AG09309 (cell line): ENCODE measurements around the gene ITPK1.

Source experiments
- DNase-seq: peaks from one replicate; pipeline ENCODE4 v3.0.0-alpha.2; 2010; ENCODE audit warnings: low read depth
- H3K4me3 ChIP-seq: 2 replicates; pipeline ENCODE4 v1.5.1; 2011; ENCODE audit warnings: mild to moderate bottlenecking, low read depth, low read length, moderate library complexity; ENCODE audit not compliant: control insufficient read depth
- TF ChIP-seq, protein P1 (sequence below): IDR thresholded peaks from 2 replicates; pipeline ENCODE4 v1.5.1; 2011; ENCODE audit warnings: mild to moderate bottlenecking, low read depth, low read length, inconsistent platforms; ENCODE audit not compliant: insufficient read depth, control insufficient read depth; ENCODE audit errors: missing control alignments

Gene ITPK1

GRCh38 chr14:92937051-92937937 lies 178.4 kb downstream of the ITPK1 start:
- no peak overlapping the region for H3K4me3 ChIP-seq
- no peak for DNase-seq
- TF ChIP-seq, protein P1, sequence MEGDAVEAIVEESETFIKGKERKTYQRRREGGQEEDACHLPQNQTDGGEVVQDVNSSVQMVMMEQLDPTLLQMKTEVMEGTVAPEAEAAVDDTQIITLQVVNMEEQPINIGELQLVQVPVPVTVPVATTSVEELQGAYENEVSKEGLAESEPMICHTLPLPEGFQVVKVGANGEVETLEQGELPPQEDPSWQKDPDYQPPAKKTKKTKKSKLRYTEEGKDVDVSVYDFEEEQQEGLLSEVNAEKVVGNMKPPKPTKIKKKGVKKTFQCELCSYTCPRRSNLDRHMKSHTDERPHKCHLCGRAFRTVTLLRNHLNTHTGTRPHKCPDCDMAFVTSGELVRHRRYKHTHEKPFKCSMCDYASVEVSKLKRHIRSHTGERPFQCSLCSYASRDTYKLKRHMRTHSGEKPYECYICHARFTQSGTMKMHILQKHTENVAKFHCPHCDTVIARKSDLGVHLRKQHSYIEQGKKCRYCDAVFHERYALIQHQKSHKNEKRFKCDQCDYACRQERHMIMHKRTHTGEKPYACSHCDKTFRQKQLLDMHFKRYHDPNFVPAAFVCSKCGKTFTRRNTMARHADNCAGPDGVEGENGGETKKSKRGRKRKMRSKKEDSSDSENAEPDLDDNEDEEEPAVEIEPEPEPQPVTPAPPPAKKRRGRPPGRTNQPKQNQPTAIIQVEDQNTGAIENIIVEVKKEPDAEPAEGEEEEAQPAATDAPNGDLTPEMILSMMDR, result no peak

DNA sequence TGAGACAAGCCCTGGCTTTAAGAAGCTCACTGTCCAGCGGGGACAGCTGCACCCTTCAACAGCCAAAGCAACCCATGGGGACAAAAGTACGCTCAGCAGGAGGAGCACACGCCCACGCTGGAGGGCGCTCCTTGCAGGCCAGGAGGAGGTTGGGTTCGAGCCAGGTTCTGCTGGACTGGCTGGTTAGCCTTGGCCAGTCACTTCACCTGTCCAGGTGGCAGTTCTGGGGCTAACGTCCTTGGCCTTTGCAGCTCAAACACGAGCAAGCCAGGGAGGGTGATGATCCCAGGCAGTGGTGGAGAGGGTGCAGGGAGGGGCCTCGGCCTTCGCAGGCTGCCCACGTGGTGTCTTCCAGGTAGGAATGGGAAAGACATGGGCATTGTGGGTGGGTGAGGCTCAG lies 179.6 kb downstream of the ITPK1 start:
- TF ChIP-seq, protein P1, result no peak
- H3K4me3 ChIP-seq, result no peak overlapping the region
- DNase-seq, result no peak

- no peak for DNase-seq
- TF ChIP-seq, protein P1, result no peak
- no peak overlapping the region for H3K4me3 ChIP-seq
These were observed 180.3 kb downstream of the ITPK1 start for GRCh38 chr14:92935446-92935845.

- TF ChIP-seq, protein P1, result no peak
- no peak overlapping the region for H3K4me3 ChIP-seq
- no peak for DNase-seq
These were observed 181.3 kb downstream of the ITPK1 start for GRCh38 chr14:92934196-92935085.

DNA sequence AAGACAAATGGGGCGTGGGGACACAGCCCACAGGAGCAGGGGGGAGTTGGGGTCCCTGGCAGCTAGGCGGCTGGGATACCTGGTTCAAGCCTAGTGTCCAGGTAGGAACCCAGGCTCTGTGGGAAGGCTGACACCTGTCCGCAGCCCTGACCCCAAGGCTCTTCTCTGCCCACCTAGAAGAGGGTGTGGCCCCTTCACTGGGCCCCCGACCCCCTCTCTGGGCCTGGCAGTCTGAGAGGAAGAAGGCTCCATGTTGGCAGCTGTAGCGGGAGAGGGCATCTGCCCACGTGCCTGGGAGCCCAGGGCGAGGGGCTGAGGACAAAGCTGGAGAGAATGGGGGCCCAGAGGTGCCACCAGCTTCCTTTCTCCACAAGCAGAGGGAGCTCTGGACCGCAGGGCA lies 182.2 kb downstream of the ITPK1 start:
- DNase-seq, result no peak

DNA sequence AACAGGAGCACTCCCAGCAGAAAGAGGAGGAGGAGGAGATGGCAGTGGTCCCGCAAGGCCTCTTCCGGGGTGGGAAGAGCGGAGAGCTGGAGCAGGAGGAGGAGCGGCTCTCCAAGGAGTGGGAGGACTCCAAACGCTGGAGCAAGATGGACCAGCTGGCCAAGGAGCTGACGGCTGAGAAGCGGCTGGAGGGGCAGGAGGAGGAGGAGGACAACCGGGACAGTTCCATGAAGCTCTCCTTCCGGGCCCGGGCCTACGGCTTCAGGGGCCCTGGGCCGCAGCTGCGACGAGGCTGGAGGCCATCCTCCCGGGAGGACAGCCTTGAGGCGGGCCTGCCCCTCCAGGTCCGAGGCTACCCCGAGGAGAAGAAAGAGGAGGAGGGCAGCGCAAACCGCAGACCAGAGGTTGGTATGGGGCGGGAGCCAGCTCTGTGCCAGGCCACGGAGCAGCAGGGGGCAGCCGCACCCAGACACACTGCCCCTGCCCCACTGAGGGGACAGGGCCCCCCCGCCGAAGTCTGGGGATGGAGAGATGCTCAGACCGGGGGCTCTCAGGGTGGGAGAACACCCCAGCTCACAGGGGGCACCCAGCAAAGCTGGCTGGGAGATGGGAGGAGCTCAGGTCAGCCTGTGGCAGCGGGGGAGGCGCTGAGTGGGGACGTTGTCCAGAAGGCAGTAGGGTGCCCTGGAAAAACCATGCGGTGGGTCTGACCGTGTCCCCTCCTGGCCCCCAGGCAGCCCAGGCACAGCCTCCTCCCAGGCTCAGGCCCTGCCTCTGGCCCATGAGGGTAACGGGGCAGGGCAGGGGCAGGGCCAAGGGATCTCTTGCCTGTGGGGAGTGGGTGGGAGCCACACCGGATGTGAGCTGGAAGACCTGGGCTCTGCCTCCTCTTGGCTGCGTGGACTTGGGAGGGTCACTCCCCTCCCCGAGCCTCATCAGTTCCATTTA lies 183.0 kb downstream of the ITPK1 start:
- DNase-seq, result no peak
- no peak overlapping the region for H3K4me3 ChIP-seq
- TF ChIP-seq, protein P1, result no peak

More for the DNA sequence above, 182.2 kb downstream of the ITPK1 start:
- TF ChIP-seq, protein P1, result no peak
- H3K4me3 ChIP-seq, result no peak overlapping the region
